SKM-1 treated with dmso at 0.1 percent for 144 hours (cell line): ENCODE measurements around the gene NT5E.
A peak's percentile ranks its signal among the peaks of the same experiment; 100 is the strongest.

ENCODE experiments used
- DNase-seq: peaks from one replicate; lab custom pipeline; 2025; ENCODE audit not compliant: unreplicated experiment; lab: John Stamatoyannopoulos, UW

Gene NT5E

DNA sequence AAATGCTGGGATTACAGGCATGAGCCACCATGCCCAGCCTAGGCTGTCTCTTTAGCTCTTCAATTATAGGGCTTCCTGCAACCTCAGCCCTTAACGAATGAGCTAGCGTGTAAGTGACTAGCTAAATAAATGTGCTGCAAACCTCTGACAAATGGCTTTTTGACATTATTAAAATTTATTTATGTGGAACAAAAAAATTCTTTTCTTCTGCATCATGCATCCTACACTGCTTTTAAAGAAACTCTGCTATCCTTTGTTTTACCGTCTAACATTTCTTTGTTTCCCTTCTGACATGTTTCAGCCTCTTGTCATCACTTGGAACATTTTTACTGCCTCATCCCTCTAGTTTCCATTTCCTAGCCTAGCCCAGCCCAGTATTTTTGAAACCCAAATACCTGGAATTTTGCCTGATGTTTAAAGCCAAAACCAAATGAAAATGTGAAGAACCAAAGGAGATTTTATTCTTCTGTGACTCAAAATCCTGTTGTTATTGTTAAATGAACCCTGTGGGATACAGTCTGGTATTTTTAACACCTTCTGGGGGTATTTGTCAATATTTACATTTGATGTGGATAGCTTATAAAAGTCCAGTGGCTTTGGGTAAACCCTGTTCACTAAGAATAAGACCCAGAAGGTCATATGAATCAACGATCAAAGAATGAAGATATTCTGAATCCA is 9.5 kb downstream of the NT5E start:
- DNase-seq: no peak

DNA sequence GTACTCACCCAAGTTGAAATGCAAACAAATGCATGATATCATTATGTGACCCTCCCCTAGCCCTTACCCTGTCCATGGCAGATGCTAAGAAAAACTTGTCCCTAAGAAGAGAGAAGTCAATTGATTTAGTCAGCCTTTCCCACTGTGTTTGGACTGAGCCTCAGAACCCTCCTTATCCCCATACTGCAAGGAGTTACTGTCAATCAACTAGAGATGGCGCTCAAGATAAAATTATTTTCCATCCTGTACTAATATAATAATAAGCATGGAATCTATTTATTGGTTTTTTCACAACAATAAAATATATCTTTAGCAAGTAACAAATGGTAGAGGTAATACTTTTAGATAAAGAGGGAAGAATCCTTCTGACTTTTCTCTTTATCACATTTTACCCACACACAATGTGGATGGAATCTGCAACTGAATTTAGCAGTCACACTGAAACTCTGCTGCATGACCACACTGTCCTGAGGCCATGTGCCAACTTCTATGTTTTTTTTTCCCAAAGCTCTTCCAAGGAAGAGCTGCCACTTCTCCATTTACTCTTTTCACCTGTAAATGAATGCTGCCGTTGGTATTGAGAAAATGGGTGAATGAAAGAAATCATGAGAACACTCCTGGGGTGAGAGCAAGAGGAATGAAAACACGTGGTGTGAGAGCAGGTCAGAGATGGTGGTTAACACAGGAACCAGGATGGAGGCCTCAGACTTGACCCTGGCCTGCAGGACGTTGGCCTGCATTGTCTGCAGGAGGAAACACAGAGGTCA is 10.5 kb downstream of the NT5E start:
- peak; percentile 18 for DNase-seq

DNA sequence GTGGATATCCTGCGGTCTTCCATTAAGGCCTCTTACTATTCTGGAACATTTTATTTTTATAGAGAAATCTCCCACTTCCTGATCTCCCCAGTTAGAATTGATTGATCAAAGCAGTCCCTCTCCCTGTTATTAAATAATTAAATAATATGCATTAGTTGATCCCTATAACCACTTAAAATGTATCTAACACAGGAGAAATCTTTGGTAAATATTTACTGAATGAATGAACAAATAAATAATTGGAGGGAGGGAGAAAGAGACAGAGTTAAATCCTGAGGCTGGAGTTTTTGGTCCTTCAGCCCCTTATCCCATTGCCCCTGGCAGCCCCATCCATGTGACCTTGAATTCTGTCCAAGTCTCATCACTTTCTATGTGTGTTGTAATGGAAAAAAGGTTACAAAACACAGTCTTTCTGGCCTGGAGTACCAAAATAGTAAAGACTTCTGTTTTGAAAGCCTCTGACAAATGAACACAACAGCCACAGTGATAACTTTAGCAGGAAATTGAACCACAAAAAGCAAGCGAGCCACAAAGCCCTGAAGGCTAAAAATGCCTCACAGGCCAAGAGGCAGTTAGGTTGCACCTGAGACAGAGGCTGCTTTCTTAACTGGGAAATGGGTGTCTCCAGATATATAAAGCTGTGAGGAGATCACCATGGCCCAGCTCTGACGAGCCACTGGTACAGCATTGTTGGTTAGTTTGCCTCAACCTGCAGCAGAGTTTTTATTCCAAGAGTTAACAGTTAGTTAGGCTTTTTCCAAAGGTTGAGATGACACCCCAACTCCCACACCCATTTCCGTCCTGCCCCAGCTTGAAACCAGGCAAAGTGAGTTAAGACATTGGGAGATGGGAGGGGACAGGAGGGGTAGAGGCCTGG is 11.3 kb downstream of the NT5E start:
- DNase-seq: peak; percentile 94

DNA sequence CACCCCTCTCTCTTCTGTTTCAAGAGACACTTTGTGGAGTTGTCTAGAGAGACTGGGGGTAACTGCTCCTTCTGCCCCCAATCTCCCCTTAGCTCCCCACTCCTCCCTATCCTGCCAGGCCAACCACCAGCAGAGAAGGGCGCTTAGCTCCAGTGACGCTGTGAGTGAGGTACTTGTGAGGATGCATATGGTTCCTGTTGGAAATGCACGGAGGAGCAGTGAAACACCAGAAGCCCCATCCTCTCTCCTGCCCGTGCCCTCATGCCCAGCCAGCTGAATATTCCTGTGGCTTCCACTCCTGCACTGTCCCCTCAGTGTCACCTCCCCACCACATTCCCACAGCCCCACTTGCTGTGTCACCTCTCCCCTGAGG is 11.9 kb downstream of the NT5E start:
- DNase-seq: no peak

DNA sequence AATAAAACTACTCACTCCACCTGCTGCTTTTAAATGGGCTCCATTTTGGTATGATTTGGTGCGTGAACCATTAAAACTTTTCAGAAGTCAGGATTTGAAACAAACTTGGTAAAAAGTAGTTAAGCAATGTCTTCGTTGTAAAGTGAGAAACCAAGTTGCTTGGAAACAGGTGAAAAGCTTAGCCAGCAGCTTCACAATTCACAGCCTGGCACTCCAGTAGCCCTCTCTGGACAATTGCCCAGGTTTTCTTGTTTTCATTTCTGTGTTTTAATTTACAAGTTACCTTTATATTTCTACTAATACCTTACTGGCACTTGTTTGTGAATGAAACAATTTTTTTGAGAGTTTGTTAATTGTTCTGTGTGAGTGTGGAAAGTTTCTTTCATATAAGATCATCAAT is 12.8 kb downstream of the NT5E start:
- DNase-seq: no peak

DNA sequence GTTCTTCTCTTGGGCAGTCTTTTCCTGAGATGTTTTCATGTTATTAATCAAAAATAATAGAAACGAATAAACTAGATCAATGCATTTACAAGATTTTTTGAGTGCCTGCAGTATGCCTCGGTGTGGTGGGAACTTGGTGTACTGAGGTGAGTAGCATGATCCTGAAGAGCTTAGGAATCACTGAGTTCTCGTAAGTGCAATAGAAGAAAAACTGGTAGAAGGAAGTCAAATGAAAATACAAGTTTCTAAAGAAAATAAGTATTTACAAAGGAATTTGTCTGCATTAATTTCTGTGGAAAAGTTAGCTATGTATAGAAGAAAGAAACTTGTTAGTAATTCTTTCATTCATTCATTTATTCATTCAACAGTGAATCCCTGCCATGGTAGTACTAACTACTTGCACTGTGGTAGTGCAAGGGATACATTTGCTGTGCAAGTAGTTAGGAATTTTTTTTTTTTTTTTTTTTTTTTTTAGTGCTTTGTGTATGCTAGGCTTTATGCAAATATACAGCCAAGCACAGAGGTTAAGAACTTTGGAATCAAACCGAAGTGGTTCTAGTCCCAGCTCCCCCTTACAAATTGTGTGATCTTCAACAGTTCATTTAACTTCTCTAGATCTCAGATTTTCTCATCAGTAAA is 13.9 kb downstream of the NT5E start:
- DNase-seq: no peak

DNA sequence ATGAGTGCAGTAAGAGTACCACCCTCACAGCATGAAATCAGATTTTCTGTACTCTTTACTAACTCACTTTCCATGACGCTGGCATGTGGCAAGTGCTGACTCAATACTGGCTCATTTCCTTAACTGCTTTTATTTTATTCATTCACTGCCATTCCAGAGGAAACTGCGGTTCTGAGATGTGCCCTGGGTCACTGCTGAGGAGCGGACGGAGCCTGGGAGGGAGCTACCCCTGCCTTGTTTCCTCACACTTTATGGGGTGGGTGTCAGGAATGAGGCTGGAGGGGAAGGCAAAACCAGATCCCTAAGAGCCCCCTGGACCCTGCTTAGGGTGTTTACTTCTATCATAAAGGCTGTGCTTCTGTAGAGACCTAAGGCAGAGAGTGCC is 14.4 kb downstream of the NT5E start:
- peak; percentile 16 for DNase-seq

DNA sequence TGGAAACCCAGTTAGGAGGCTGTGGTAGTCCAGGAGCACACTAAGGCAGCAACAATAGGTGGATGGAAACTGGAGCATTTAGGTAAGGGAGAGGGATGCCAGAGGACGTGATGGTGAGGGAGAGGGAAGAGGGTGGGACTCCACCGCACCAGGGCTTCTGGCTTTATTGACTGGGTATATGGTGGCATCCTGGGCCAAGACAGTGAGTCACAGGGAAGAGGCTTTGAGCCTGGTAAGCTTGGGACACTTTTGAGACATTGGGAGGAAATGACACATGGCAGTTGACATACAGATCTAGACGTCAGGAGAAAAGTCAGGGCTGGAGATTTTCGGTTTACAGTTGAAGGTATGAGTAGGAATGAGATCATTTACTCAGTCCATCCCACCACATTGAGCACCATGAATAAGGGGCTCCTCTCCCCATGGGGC is 14.9 kb downstream of the NT5E start:
- DNase-seq: no peak

DNA sequence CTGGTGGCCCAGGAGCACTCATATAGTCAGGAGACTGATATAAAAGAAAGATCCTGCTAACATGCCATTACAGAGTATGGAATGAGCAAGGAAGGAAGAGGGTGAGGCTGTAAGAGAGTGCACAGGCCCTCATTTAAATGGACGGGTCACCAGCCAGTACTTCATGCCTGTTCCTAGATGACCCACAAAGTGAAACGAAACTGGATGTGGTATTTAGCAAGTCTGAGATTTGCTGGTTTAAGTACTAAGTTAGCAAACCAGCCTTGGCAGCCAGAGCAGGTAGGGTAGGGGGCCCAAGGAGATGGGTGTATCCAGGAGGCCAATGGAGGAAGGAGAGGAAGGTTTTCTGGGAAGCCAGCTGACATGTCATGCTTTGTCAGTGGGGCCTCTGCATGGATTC is 15.9 kb downstream of the NT5E start:
- DNase-seq: no peak

DNA sequence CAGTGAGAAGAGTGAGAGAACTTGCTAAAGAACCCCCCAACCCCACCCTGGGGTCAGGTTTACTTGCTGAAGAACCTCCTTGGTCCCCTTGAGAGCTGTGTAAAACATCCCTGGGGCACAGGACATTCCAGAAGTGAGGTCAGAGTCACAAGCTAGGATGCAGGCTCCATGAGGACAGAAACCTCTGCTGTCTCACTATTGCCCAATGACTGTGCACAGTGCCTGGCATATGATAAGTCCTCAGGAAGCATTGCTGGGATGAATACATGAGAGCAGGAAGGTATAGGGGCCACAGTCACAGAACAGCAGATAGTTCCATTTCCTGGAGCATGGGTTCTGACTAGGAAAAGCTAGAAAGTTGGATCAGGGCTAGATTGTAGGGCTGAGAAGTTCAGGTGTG is 18.4 kb downstream of the NT5E start:
- DNase-seq: no peak

DNA sequence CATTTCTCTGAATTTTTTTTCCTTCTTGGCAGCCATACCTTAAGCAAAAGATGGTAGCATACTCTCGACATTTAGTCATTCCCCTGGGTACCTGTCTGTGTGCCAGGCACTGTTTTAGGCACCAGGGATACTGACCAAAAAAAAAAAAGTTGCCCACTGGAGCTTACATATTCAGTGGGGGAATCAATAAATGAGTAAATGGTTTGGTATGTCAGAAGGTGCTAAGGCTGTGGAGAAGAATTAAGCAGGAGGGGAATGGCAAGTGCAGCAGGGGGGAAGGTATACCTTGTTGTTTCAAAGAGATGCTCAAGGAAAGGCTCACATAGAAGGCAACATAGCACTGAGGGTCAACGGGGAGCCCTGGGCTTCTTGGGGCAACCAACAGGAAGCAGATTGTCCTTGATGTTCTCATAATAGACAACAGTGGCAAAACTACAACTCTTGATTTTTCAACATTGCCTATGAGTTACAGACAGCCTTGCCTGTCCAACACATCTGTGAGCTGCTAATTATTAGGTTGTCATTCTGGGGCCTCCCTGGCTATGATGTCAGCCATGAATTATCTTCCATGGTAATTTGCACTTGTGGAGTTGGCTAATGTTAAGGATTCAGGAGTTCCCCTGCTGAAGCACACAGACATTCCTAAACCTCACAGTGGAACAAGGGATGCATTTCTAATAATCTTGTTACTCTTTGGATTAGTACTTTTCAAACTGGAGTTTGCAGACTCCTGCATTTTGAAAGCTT is 19.6 kb downstream of the NT5E start:
- no peak for DNase-seq

DNA sequence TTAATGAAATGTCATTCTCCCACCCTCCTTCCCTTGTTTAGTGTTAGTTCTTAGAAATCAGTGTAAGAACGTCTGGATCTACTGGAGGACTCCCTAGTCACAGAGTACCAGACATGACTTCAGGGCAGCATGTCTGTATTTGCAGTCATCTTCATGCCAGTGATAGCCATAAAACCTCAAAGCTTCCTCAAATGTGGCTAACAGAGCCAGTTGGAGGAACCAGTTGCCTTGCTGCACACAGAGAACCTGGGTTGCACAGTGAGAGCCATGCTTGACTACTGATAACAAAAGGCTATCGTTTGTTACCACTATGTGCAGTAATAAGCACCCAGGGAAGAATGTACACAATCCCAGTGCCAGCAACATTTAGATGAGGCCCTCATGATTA is 20.1 kb downstream of the NT5E start:
- DNase-seq: peak; percentile 83

DNA sequence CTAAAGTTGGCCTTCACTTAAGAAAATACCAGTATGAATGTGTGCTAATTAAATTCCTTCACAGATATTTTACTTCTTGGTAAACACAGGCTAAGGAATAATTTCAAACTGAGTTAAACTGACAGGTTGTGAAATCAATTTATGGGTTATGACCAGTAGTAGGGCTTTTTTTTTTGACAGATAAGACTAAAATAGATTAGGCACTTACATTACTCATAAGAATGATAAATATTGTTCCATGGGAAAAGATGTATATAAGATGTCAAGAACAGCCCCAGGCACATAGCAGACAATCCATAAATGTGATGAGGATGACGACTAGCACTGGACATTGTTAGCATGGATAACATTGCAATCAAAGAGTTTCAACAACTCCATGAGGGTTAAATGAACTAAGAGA is 22.9 kb downstream of the NT5E start:
- DNase-seq: no peak

DNA sequence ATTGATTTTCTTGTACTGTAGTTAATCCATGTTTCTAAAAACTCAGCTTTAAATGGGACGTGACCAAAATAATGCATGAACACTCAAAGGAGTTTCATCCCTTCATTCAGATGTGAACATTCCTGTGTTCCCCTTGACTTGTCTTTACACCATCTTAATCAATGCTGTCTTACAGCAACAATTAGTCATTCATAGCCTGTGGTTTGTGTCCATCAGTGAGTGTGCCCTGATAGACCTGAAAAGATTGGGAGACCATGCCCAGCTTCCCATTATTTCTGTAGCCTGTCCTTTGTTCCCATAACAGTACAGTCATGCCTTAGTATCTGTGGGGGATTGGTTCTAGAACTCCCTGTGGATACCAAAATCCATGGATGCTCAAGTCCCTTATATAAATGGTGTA is 23.9 kb downstream of the NT5E start:
- DNase-seq: no peak

DNA sequence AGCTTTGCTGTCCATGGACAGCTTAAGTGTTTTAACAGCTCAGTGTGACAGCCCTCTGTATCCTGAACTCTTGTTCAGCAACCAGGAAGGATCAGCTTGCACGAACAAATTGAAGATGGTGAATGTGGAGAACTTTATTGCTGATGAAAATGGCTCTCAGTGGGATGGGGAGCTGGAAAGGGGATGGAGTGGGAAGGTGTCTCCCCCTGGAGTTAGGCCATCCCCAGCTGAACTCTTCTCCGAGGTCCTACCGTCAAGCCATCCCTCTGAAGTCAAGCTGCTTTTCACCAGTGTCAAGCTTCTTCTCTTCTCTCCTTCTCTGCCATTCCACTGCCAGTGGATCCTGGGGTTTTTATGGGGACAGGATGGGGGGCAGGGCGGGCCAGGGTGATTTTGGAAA is 26.6 kb downstream of the NT5E start:
- no peak for DNase-seq

DNA sequence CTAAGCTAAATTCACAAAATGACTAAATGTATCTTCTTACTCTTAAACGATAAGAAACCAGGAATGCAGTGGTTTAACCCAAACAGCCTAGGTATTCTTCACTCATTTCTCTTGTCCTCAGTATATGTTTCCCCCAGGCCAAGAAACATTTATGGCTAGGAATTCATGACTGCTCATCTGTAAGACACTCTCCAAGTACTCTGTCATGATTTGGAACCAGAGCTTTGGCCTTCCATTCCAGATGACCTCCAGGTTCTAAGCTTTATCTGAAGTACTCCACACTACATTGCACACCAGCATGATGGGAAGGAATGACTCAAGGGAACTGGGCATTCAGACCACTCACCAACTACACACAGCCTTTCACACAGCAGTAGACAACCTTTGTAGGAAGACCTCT is 29.3 kb downstream of the NT5E start:
- DNase-seq: no peak

DNA sequence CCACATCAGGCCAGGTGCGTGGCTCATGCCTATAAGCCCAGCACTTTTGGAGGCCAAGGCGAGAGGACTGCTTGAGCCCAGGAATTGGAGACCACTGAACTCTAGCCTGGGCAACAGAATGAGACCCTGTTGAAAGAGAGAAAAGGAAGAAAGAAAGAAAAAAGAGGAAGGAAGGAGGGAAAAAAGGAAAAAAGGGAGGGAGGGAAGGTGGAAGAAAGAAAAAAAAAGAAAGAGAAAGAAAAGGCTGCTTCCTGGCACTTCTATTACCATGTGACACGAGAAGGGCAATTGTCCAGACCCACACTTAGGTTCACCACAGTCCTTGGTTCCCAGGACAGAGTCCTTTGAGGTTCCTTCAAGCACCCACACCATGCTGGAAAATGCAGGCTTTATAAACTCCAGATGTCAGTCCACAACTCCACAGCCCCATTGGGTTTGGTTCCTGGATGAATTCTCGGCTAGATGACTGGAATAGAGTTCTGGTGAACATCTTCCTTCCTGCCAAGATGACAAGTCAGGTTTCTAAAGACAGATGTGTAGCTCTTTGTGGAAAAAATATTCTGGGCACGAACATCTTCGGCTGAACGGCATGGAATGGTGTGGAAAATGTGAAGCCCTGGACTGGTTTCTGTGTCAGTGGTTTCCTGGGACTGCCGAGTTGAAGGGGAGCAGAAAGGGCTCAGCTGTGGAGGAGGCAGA is 32.5 kb downstream of the NT5E start:
- no peak for DNase-seq

DNA sequence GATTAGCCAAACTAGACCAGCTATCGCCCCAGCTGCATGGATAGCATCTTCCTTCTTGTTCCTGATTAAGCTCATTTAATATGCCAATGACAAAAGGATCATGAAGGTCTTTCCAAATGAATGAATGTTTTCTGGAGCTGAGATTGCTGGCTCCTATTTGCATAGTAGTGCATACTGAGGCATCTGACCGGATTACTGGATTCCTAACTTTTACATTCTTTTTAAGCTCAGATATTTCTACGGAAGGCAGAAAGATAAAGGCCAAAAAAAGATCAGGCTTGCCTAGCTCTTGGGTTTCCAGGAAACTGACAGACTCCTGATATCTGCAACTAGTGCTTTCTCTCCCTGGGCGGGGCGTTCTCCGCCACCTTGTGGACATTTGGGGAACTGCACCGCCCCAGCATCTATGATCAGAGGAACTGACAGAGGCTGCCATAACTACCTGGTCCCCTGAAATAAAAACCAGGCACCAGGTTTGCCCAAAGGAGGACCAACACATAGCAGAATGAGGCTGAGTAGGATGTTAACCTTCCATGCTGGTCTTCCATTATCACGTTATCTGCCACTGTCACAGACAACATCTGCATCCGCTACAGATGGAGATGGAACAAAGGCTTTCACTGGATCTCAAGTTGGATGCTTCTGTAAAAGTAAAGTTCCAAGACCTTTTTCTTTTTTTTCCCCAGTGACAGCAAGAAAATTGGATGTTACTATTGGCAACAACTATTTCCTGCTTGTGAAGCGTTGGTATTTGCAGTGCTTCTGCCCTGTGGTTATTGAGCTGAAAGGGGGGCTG is 33.2 kb downstream of the NT5E start:
- DNase-seq: peak; percentile 57

DNA sequence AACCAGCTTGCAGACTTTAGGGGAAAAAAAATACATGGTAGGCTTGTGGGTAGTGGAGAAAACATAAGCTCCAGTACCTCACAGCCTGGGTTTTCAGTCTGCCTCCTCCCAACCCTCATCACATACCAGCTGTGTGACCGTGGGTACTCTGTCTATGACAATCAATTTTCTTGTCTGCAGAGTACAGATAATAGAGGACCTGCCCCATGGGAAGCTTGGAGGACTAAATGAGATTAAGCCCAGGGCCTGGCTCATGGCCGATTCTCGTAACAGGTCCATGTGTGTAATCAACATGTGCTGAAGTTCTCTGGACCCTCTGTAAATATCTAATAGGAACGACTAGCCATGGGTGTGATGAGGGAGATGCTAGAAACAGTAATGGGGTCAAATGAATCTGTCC is 34.0 kb downstream of the NT5E start:
- no peak for DNase-seq
